Measurements from ENCODE around the gene ZFAND5.

- TF ChIP-seq CTCF (conservative IDR thresholded peaks at IDR 0.05; ENCODE audit: low read depth in 2 of 2) (no peak), EZH2 (IDR thresholded peaks at IDR 0.05; ENCODE audit: low read depth, unreplicated experiment) (no peak), ZNF114 (CRISPR knock-in tag; IDR thresholded peaks at IDR 0.05) (no peak), EZH2phosphoT487 (IDR thresholded peaks at IDR 0.05; ENCODE audit: unreplicated experiment) (no peak), REST (IDR thresholded peaks at IDR 0.05; ENCODE audit: unreplicated experiment) (no peak), POLR2AphosphoS5 (IDR thresholded peaks at IDR 0.05; ENCODE audit: low read depth) (no peak)
Observed at GRCh38 chr9:72324974-72325373, 40.0 kb downstream of the ZFAND5 start.
